ENCODE data around the gene CREB5.

CREB5 gene

GRCh38 chr7:28524978-28525377 is 112.7 kb downstream of the CREB5 start:
- Histone ChIP-seq H3K9me3 (ENCODE audit: insufficient read depth, low read length, severe bottlenecking) (no peaks in the 10 kb centered on the region), H3K36me3 (ENCODE audit: insufficient read depth, low read length) (no peaks in the 10 kb centered on the region), H3K27me3 (ENCODE audit: insufficient read depth, low read length, poor library complexity) (peaks cover 4% of the 10 kb centered on the region), H3K4me2 (ENCODE audit: insufficient read depth, low read length) (no peak overlapping the region), H3K79me2 (ENCODE audit: insufficient read depth, low read length) (no peaks in the 10 kb centered on the region), H3K9ac (ENCODE audit: low read depth, low read length) (no peak overlapping the region), H3K4me3 (ENCODE audit: low read depth in 1 of 2, low read length in 2 of 2) (no peak overlapping the region), H3K4me1 (ENCODE audit: insufficient read depth, low read length) (no peaks in the 10 kb centered on the region), H4K20me1 (ENCODE audit: insufficient read depth, low read length) (no peaks in the 10 kb centered on the region), H2AFZ (ENCODE audit: low read depth, low read length) (no peak overlapping the region), H3K27ac (ENCODE audit: low read length) (no peak overlapping the region)
- ATAC-seq (ENCODE audit: insufficient read depth, low read depth) = no peak
- TF ChIP-seq CTCF (IDR thresholded peaks at IDR 0.05; ENCODE audit: borderline replicate concordance, extremely low read depth, low read length, poor library complexity, severe bottlenecking) (no peak), EZH2 (IDR thresholded peaks at IDR 0.05; ENCODE audit: borderline replicate concordance, low read depth, low read length, severe bottlenecking) (no peak)
- DNase-seq = no peak

- ATAC-seq (ENCODE audit: insufficient read depth, low read depth) = no peak
- no peaks in the 10 kb centered on the region for H3K4me1 ChIP-seq (ENCODE audit: insufficient read depth, low read length)
- H3K4me2 ChIP-seq (ENCODE audit: insufficient read depth, low read length) = no peak overlapping the region
Observed at GRCh38 chr7:28528899-28529298, 116.6 kb downstream of the CREB5 start.

GRCh38 chr7:28529755-28530154 is 117.4 kb downstream of the CREB5 start:
- Histone ChIP-seq H4K20me1 (ENCODE audit: insufficient read depth, low read length) (no peaks in the 10 kb centered on the region), H3K27ac (ENCODE audit: low read length) (no peak overlapping the region), H3K4me2 (ENCODE audit: insufficient read depth, low read length) (no peak overlapping the region), H3K4me3 (ENCODE audit: low read depth in 1 of 2, low read length in 2 of 2) (no peak overlapping the region), H3K9me3 (ENCODE audit: insufficient read depth, low read length, severe bottlenecking) (no peaks in the 10 kb centered on the region), H3K79me2 (ENCODE audit: insufficient read depth, low read length) (no peaks in the 10 kb centered on the region), H3K27me3 (ENCODE audit: insufficient read depth, low read length, poor library complexity) (no peaks in the 10 kb centered on the region), H2AFZ (ENCODE audit: low read depth, low read length) (no peak overlapping the region), H3K36me3 (ENCODE audit: insufficient read depth, low read length) (no peaks in the 10 kb centered on the region), H3K9ac (ENCODE audit: low read depth, low read length) (no peak overlapping the region), H3K4me1 (ENCODE audit: insufficient read depth, low read length) (no peaks in the 10 kb centered on the region)
- DNase-seq = no peak
- ATAC-seq (ENCODE audit: insufficient read depth, low read depth) = no peak
- TF ChIP-seq CTCF (IDR thresholded peaks at IDR 0.05; ENCODE audit: borderline replicate concordance, extremely low read depth, low read length, poor library complexity, severe bottlenecking) (no peak), EZH2 (IDR thresholded peaks at IDR 0.05; ENCODE audit: borderline replicate concordance, low read depth, low read length, severe bottlenecking) (no peak)

More at GRCh38 chr7:28528899-28529298, 116.6 kb downstream of the CREB5 start:
- H2AFZ ChIP-seq (ENCODE audit: low read depth, low read length) = no peak overlapping the region
- no peak overlapping the region for H3K9ac ChIP-seq (ENCODE audit: low read depth, low read length)
- H3K27me3 ChIP-seq (ENCODE audit: insufficient read depth, low read length, poor library complexity) = no peaks in the 10 kb centered on the region
- H3K9me3 ChIP-seq (ENCODE audit: insufficient read depth, low read length, severe bottlenecking) = no peaks in the 10 kb centered on the region
- no peak for DNase-seq
- no peaks in the 10 kb centered on the region for H4K20me1 ChIP-seq (ENCODE audit: insufficient read depth, low read length)
- no peaks in the 10 kb centered on the region for H3K79me2 ChIP-seq (ENCODE audit: insufficient read depth, low read length)
- no peak overlapping the region for H3K27ac ChIP-seq (ENCODE audit: low read length)
- no peaks in the 10 kb centered on the region for H3K36me3 ChIP-seq (ENCODE audit: insufficient read depth, low read length)
- no peak for TF ChIP-seq CTCF (IDR thresholded peaks at IDR 0.05; ENCODE audit: borderline replicate concordance, extremely low read depth, low read length, poor library complexity, severe bottlenecking)
- no peak for TF ChIP-seq EZH2 (IDR thresholded peaks at IDR 0.05; ENCODE audit: borderline replicate concordance, low read depth, low read length, severe bottlenecking)
- H3K4me3 ChIP-seq (ENCODE audit: low read depth in 1 of 2, low read length in 2 of 2) = no peak overlapping the region

Data from DND-41 (cell line).